Fibroblast of lung (primary cell): ENCODE data around the gene PPFIA2. TPM values are rescaled to one million over a fixed set of nuclear protein-coding genes. Genes with fewer than 3 reads are reported as not detected.

Experiments used
- DNase-seq, 2 donors: peaks; one replicate each; pipeline versions ENCODE4 v3.0.0 to v3.0.0-alpha.2; 2010; ENCODE audit warnings: low read depth in 2 of 2
- H2AFZ ChIP-seq: 2 replicates; pipeline ENCODE4 v1.5.1; 2012; ENCODE audit warnings: low read length, control low read depth, inconsistent platforms
- H3K27ac ChIP-seq: 2 replicates; pipeline ENCODE4 v1.5.1; 2011; ENCODE audit warnings: low read length, control low read depth; ENCODE audit not compliant: insufficient read depth
- H3K27me3 ChIP-seq: 2 replicates; pipeline ENCODE4 v1.5.1; 2011; ENCODE audit warnings: mild to moderate bottlenecking, low read length; ENCODE audit not compliant: control insufficient read depth, insufficient read depth
- H3K36me3 ChIP-seq: 2 replicates; pipeline ENCODE4 v1.5.1; 2011; ENCODE audit warnings: low read length; ENCODE audit not compliant: control insufficient read depth, insufficient read depth
- H3K4me1 ChIP-seq: 2 replicates; pipeline ENCODE4 v1.5.1; 2011; ENCODE audit warnings: low read length; ENCODE audit not compliant: control insufficient read depth, insufficient read depth; ENCODE audit errors: extremely low read depth
- H3K4me2 ChIP-seq: 2 replicates; pipeline ENCODE4 v1.5.1; 2011; ENCODE audit warnings: low read length, control low read depth; ENCODE audit not compliant: insufficient read depth; ENCODE audit errors: extremely low read depth
- H3K4me3 ChIP-seq, 4 experiments: fragments of 200-600 bp in 1 of 4; sonication (generic) in 1 of 4; replicated peaks in 1 of 4; 2 replicates each; pipeline ENCODE4 v1.5.1; 2011 to 2016; ENCODE audit warnings: low read length in 4 of 4, low read depth in 3 of 4, mild to moderate bottlenecking in 3 of 4, control low read depth in 2 of 4, inconsistent platforms in 1 of 4, mixed read lengths in 1 of 4; ENCODE audit not compliant: insufficient read depth in 1 of 4; ENCODE audit errors: control extremely low read depth in 1 of 4
- H3K79me2 ChIP-seq: 2 replicates; pipeline ENCODE4 v1.5.1; 2012; ENCODE audit warnings: mild to moderate bottlenecking, low read length, inconsistent platforms; ENCODE audit not compliant: control insufficient read depth, insufficient read depth
- H3K9ac ChIP-seq: 2 replicates; pipeline ENCODE4 v1.5.1; 2011; ENCODE audit warnings: mild to moderate bottlenecking, low read length, control low read depth; ENCODE audit not compliant: insufficient read depth
- H3K9me3 ChIP-seq: 2 replicates; pipeline ENCODE4 v1.5.1; 2012; ENCODE audit warnings: low read depth, low read length; ENCODE audit not compliant: control insufficient read depth, insufficient read depth
- H4K20me1 ChIP-seq: 2 replicates; pipeline ENCODE4 v1.5.1; 2011; ENCODE audit warnings: low read length; ENCODE audit not compliant: control insufficient read depth, insufficient read depth; ENCODE audit errors: extremely low read depth
- EZH2 ChIP-seq: IDR thresholded peaks from 2 replicates; pipeline ENCODE4 v1.5.1; 2012; ENCODE audit warnings: low read length, control low read depth, mild to moderate bottlenecking; ENCODE audit errors: missing control alignments
- polyA plus RNA-seq, 2 donors: library from polyadenylated mRNA; depleted of rRNA in 1 of 2; stranded (reverse) in 1 of 2; unstranded in 1 of 2; fragments of >200 nt; gene quantifications; 2 replicates each; pipeline ENCODE4 v1.2.1, GENCODE V29; 2011 to 2012; ENCODE audit warnings: missing spikeins in 1 of 2
- total RNA-seq: library from RNA; depleted of rRNA; stranded (reverse); fragments of >200 nt; gene quantifications from 2 replicates; pipeline ENCODE4 v1.2.1, GENCODE V29; 2014
- TF ChIP-seq, protein P1 (sequence below), 2 donors: IDR thresholded peaks in 1 of 2; conservative IDR thresholded peaks in 1 of 2; 1 replicate in 1 of 2; 2 replicates in 1 of 2; pipeline ENCODE4 v1.5.1; 2011 to 2012; ENCODE audit warnings: low read length in 2 of 2, control low read depth in 1 of 2, inconsistent platforms in 1 of 2, low read depth in 1 of 2, mild to moderate bottlenecking in 1 of 2

Gene PPFIA2
- total and polyA plus RNA-seq, 2 donors (not counting 1 experiment from before 2014, with no cell fraction given) = 0.54 to 2.1 TPM

GRCh38 chr12:81644503-81644902 is 114.6 kb downstream of the PPFIA2 start:
- DNase-seq = peak; percentile 44 to 65
- H3K36me3 ChIP-seq = no peaks in the 10 kb centered on the region
- no peak overlapping the region for H3K9ac ChIP-seq
- H3K79me2 ChIP-seq = no peaks in the 10 kb centered on the region
- no peaks in the 10 kb centered on the region for H3K4me1 ChIP-seq
- no peak overlapping the region for H3K4me3 ChIP-seq
- no peaks in the 10 kb centered on the region for H3K27me3 ChIP-seq
- H3K4me2 ChIP-seq = no peak overlapping the region
- H4K20me1 ChIP-seq = no peaks in the 10 kb centered on the region
- no peaks in the 10 kb centered on the region for H3K9me3 ChIP-seq
- no peak overlapping the region for H3K27ac ChIP-seq
- no peak overlapping the region for H2AFZ ChIP-seq
- TF ChIP-seq, protein P1, sequence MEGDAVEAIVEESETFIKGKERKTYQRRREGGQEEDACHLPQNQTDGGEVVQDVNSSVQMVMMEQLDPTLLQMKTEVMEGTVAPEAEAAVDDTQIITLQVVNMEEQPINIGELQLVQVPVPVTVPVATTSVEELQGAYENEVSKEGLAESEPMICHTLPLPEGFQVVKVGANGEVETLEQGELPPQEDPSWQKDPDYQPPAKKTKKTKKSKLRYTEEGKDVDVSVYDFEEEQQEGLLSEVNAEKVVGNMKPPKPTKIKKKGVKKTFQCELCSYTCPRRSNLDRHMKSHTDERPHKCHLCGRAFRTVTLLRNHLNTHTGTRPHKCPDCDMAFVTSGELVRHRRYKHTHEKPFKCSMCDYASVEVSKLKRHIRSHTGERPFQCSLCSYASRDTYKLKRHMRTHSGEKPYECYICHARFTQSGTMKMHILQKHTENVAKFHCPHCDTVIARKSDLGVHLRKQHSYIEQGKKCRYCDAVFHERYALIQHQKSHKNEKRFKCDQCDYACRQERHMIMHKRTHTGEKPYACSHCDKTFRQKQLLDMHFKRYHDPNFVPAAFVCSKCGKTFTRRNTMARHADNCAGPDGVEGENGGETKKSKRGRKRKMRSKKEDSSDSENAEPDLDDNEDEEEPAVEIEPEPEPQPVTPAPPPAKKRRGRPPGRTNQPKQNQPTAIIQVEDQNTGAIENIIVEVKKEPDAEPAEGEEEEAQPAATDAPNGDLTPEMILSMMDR (conservative IDR thresholded peaks at IDR 0.05 in 1 of 2, IDR thresholded peaks at IDR 0.05 in 1 of 2; ENCODE audit: low read depth in 1 of 2, low read length in 2 of 2) = peak; percentile 4 to 42
- TF ChIP-seq EZH2 = no peak

GRCh38 chr12:81639196-81639595 is 120.0 kb downstream of the PPFIA2 start:
- H3K27me3 ChIP-seq = no peaks in the 10 kb centered on the region
- TF ChIP-seq, protein P1 (conservative IDR thresholded peaks at IDR 0.05 in 1 of 2, IDR thresholded peaks at IDR 0.05 in 1 of 2; ENCODE audit: low read depth in 1 of 2, low read length in 2 of 2) = no peak
- TF ChIP-seq EZH2 = no peak
- no peaks in the 10 kb centered on the region for H3K79me2 ChIP-seq
- no peak overlapping the region for H2AFZ ChIP-seq
- no peak overlapping the region for H3K9ac ChIP-seq
- H3K4me1 ChIP-seq = no peaks in the 10 kb centered on the region
- H4K20me1 ChIP-seq = no peaks in the 10 kb centered on the region
- H3K27ac ChIP-seq = no peak overlapping the region
- H3K4me3 ChIP-seq = no peak overlapping the region
- peak in 1 of 2 donors; percentile 68 for DNase-seq
- no peaks in the 10 kb centered on the region for H3K9me3 ChIP-seq
- no peak overlapping the region for H3K4me2 ChIP-seq
- H3K36me3 ChIP-seq = no peaks in the 10 kb centered on the region

- no peaks in the 10 kb centered on the region for H3K9me3 ChIP-seq
- no peak overlapping the region for H3K4me2 ChIP-seq
- no peaks in the 10 kb centered on the region for H3K79me2 ChIP-seq
- no peak overlapping the region for H3K27ac ChIP-seq
- no peaks in the 10 kb centered on the region for H3K36me3 ChIP-seq
- TF ChIP-seq, protein P1 (conservative IDR thresholded peaks at IDR 0.05 in 1 of 2, IDR thresholded peaks at IDR 0.05 in 1 of 2; ENCODE audit: low read depth in 1 of 2, low read length in 2 of 2) = no peak
- TF ChIP-seq EZH2 = no peak
- no peak overlapping the region for H3K4me3 ChIP-seq
- no peaks in the 10 kb centered on the region for H4K20me1 ChIP-seq
- no peak for DNase-seq
- H3K4me1 ChIP-seq = no peaks in the 10 kb centered on the region
- H3K27me3 ChIP-seq = no peaks in the 10 kb centered on the region
- no peak overlapping the region for H2AFZ ChIP-seq
- no peak overlapping the region for H3K9ac ChIP-seq
These were observed 126.0 kb downstream of the PPFIA2 start for GRCh38 chr12:81633127-81633526.
